HepG2 (cell line): ENCODE measurements around the gene NEURL2. TPM values are rescaled to one million over a fixed set of nuclear protein-coding genes. Genes with fewer than 3 reads are reported as not detected.

Experiments
- ATF7-NPFF ChIP-seq: sonication (generic); formaldehyde crosslinking; IDR thresholded peaks from 2 replicates; pipeline ENCODE4 v1.8.1; 2023; ENCODE audit warnings: mild to moderate bottlenecking, low read depth, missing genetic modification reagents, moderate library complexity
- FOXM1 ChIP-seq: sonication (generic); formaldehyde crosslinking; IDR thresholded peaks from 2 replicates; pipeline ENCODE4 v1.5.0; 2020; ENCODE audit warnings: missing genetic modification reagents
- FOXO1 ChIP-seq: sonication (generic); formaldehyde crosslinking; IDR thresholded peaks from 2 replicates; pipeline ENCODE4 v1.4.0; 2020; ENCODE audit warnings: missing genetic modification reagents
- HMGA1 ChIP-seq: sonication (generic); formaldehyde crosslinking; conservative IDR thresholded peaks from 2 replicates; pipeline ENCODE4 v1.4.0; 2020; ENCODE audit warnings: missing genetic modification reagents
- MED1 ChIP-seq: sonication (generic); formaldehyde crosslinking; IDR thresholded peaks from 2 replicates; pipeline ENCODE4 v1.4.0; 2020; ENCODE audit warnings: missing genetic modification reagents
- NAIF1 ChIP-seq: sonication (generic); formaldehyde crosslinking; IDR thresholded peaks from 2 replicates; pipeline ENCODE4 v1.5.0; 2020; ENCODE audit warnings: mild to moderate bottlenecking, missing genetic modification reagents, borderline replicate concordance
- SRSF4 ChIP-seq: fragments of 200-400 bp; formaldehyde crosslinking; IDR thresholded peaks from one replicate; pipeline ENCODE4 v1.6.1; 2018; ENCODE audit warnings: mild to moderate bottlenecking, low read depth, low read length, moderate library complexity; ENCODE audit not compliant: poor library complexity, severe bottlenecking
- TEAD2 ChIP-seq: sonication (generic); formaldehyde crosslinking; IDR thresholded peaks from 2 replicates; pipeline ENCODE4 v1.9.0; 2021; ENCODE audit warnings: missing genetic modification reagents
- TRIM22 ChIP-seq: fragments of 450-650 bp; IDR thresholded peaks from 2 replicates; pipeline ENCODE4 v1.6.1; 2017
- XRCC5 ChIP-seq: fragments of 200-400 bp; formaldehyde crosslinking; optimal IDR thresholded peaks from 2 replicates; pipeline ENCODE3; 2017; ENCODE audit warnings: mild to moderate bottlenecking, low read length
- ZBTB38 ChIP-seq: sonication (generic); formaldehyde crosslinking; IDR thresholded peaks from 2 replicates; pipeline ENCODE4 v1.5.1; 2020; ENCODE audit warnings: mild to moderate bottlenecking, missing genetic modification reagents
- ZFP41 ChIP-seq: sonication (generic); formaldehyde crosslinking; IDR thresholded peaks from 2 replicates; pipeline ENCODE4 v1.4.0; 2020; ENCODE audit warnings: mild to moderate bottlenecking, missing genetic modification reagents, borderline replicate concordance
- ZFP62 ChIP-seq: sonication (generic); formaldehyde crosslinking; IDR thresholded peaks from 2 replicates; pipeline ENCODE4 v1.4.0; 2020; ENCODE audit warnings: missing genetic modification reagents
- ZNF484 ChIP-seq: sonication (generic); formaldehyde crosslinking; IDR thresholded peaks from 2 replicates; pipeline ENCODE4 v1.5.1; 2020; ENCODE audit warnings: mild to moderate bottlenecking, low read depth, missing genetic modification reagents, borderline replicate concordance
- ZNF549 ChIP-seq: sonication (generic); formaldehyde crosslinking; IDR thresholded peaks from 2 replicates; pipeline ENCODE4 v1.5.0; 2020; ENCODE audit warnings: missing genetic modification reagents
- ZNF792 ChIP-seq: IDR thresholded peaks from 2 replicates; pipeline ENCODE4 v1.6.1; 2016
- ZSCAN25 ChIP-seq: sonication (generic); formaldehyde crosslinking; IDR thresholded peaks from 2 replicates; pipeline ENCODE4 v1.8.0; 2022; ENCODE audit warnings: mild to moderate bottlenecking, missing genetic modification reagents
- polyA plus RNA-seq, 8 experiments: library from polyadenylated mRNA; depleted of rRNA in 3 of 8; stranded (reverse) in 7 of 8; unstranded in 1 of 8; fragments of >200 nt; fragmentation: Illumina TruSeq in 4 of 8; extraction: Trizol in 4 of 8; gene quantifications; 2 replicates each; pipeline versions ENCODE4 v1.2.1 to v1.2.3, GENCODE V29; 2011 to 2016; ENCODE audit warnings: low read depth in 4 of 8, missing spikeins in 1 of 8, mixed read lengths in 1 of 8; ENCODE audit not compliant: insufficient read depth in 1 of 8
- total RNA-seq, 5 experiments: library from RNA; depleted of rRNA; stranded (reverse); fragments of >200 nt; fragmentation: Illumina TruSeq; extraction: Trizol; gene quantifications; 2 replicates each; pipeline ENCODE4 v1.2.3, GENCODE V29; 2016; ENCODE audit warnings: low read depth in 1 of 5
- TF ChIP-seq, protein P1 (sequence below): sonication (generic); formaldehyde crosslinking; IDR thresholded peaks from 2 replicates; pipeline ENCODE4 v1.8.1; 2022; ENCODE audit warnings: mild to moderate bottlenecking, missing genetic modification reagents
- TF ChIP-seq, protein P2 (sequence below): sonication (generic); formaldehyde crosslinking; IDR thresholded peaks from 2 replicates; pipeline ENCODE4 v1.8.0; 2022; ENCODE audit warnings: mild to moderate bottlenecking, missing genetic modification reagents, borderline replicate concordance
- TF ChIP-seq, protein P3 (sequence below): sonication (generic); formaldehyde crosslinking; IDR thresholded peaks from 2 replicates; pipeline ENCODE4 v1.4.0; 2020; ENCODE audit warnings: low read depth, mild to moderate bottlenecking, missing genetic modification reagents
- TF ChIP-seq, protein P4 (sequence below): sonication (generic); formaldehyde crosslinking; IDR thresholded peaks from 2 replicates; pipeline ENCODE4 v1.5.0; 2020; ENCODE audit warnings: mild to moderate bottlenecking, low read depth, missing genetic modification reagents, borderline replicate concordance
- TF ChIP-seq, protein P5 (sequence below): sonication (generic); formaldehyde crosslinking; IDR thresholded peaks from 2 replicates; pipeline ENCODE4 v1.4.0; 2020; ENCODE audit warnings: missing genetic modification reagents

Gene NEURL2
- total and polyA plus RNA-seq, 2 of the 13 experiments (the other 11 are each of a cell fraction or from before 2014, with no cell fraction given): 7.2 to 9.7 TPM

- TF ChIP-seq, protein P1, sequence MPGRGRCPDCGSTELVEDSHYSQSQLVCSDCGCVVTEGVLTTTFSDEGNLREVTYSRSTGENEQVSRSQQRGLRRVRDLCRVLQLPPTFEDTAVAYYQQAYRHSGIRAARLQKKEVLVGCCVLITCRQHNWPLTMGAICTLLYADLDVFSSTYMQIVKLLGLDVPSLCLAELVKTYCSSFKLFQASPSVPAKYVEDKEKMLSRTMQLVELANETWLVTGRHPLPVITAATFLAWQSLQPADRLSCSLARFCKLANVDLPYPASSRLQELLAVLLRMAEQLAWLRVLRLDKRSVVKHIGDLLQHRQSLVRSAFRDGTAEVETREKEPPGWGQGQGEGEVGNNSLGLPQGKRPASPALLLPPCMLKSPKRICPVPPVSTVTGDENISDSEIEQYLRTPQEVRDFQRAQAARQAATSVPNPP (CRISPR knock-in tag): peak; percentile 99
- peak; percentile 72; the same call in 1 of the 2 replicates for TF ChIP-seq ZNF549 (CRISPR knock-in tag)
- TF ChIP-seq, protein P2, sequence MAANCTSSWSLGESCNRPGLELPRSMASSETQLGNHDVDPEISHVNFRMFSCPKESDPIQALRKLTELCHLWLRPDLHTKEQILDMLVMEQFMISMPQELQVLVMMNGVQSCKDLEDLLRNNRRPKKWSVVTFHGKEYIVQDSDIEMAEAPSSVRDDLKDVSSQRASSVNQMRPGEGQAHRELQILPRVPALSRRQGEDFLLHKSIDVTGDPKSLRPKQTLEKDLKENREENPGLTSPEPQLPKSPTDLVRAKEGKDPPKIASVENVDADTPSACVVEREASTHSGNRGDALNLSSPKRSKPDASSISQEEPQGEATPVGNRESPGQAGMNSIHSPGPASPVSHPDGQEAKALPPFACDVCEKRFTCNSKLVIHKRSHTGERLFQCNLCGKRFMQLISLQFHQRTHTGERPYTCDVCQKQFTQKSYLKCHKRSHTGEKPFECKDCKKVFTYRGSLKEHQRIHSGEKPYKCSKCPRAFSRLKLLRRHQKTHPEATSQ (CRISPR knock-in tag): peak; percentile 100
- peak; percentile 100 for TF ChIP-seq ATF7-NPFF (CRISPR knock-in tag)
- no peak for TF ChIP-seq HMGA1 (CRISPR knock-in tag)
- peak; percentile 96 for TF ChIP-seq NAIF1 (CRISPR knock-in tag)
- peak; percentile 90 for TF ChIP-seq ZSCAN25
- TF ChIP-seq, protein P3, sequence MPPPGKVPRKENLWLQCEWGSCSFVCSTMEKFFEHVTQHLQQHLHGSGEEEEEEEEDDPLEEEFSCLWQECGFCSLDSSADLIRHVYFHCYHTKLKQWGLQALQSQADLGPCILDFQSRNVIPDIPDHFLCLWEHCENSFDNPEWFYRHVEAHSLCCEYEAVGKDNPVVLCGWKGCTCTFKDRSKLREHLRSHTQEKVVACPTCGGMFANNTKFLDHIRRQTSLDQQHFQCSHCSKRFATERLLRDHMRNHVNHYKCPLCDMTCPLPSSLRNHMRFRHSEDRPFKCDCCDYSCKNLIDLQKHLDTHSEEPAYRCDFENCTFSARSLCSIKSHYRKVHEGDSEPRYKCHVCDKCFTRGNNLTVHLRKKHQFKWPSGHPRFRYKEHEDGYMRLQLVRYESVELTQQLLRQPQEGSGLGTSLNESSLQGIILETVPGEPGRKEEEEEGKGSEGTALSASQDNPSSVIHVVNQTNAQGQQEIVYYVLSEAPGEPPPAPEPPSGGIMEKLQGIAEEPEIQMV: peak; percentile 99
- TF ChIP-seq, protein P4, sequence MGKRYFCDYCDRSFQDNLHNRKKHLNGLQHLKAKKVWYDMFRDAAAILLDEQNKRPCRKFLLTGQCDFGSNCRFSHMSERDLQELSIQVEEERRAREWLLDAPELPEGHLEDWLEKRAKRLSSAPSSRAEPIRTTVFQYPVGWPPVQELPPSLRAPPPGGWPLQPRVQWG (CRISPR knock-in tag): 0 out of 2 replicates have a peak, but pooled peaks have one; percentile 86
- 0 out of 2 replicates have a peak, but pooled peaks have one; percentile 51 for TF ChIP-seq ZNF484
- no peak for TF ChIP-seq SRSF4
- peak; percentile 96 for TF ChIP-seq FOXO1
- TF ChIP-seq, protein P5, sequence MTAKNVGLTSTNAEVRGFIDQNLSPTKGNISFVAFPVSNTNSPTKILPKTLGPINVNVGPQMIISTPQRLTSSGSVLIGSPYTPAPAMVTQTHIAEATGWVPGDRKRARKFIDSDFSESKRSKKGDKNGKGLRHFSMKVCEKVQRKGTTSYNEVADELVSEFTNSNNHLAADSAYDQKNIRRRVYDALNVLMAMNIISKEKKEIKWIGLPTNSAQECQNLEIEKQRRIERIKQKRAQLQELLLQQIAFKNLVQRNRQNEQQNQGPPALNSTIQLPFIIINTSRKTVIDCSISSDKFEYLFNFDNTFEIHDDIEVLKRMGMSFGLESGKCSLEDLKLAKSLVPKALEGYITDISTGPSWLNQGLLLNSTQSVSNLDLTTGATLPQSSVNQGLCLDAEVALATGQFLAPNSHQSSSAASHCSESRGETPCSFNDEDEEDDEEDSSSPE (CRISPR knock-in tag): peak; percentile 99
- TF ChIP-seq ZFP41 (CRISPR knock-in tag): peak; percentile 93; the same call in 1 of the 2 replicates
- peak; percentile 98 for TF ChIP-seq MED1 (CRISPR knock-in tag)
- no peak; the same call in 1 of the 2 replicates for TF ChIP-seq ZFP62
- peak; percentile 95 for TF ChIP-seq XRCC5
- TF ChIP-seq ZNF792 (CRISPR knock-in tag): peak; percentile 100
- TF ChIP-seq TRIM22: no peak
- TF ChIP-seq TEAD2: peak; percentile 89; the same call in 1 of the 2 replicates
- TF ChIP-seq ZBTB38 (CRISPR knock-in tag): peak; percentile 99
- no peak; the same call in 1 of the 2 replicates for TF ChIP-seq FOXM1 (CRISPR knock-in tag)
Measured at GRCh38 chr20:45890985-45891983, at the start of gene NEURL2, which contains the start of gene CTSA (continued).
